Stimulated activated CD8-positive, alpha-beta memory T cell treated with anti-CD3 and anti-CD28 coated beads, Interleukin-4, amount 100 ng/mL, for 1 hour (primary cell): ENCODE results near the gene COBLL1.
"Not testable (repeated sequence)": the region's sequence is repeated elsewhere in the genome, so short reads cannot be mapped to it uniquely, and the experiment has no call there.

ENCODE experiments used
- DNase-seq, 2 donors: peaks; one replicate each; pipeline ENCODE4 v3.0.0-alpha.2; 2020; ENCODE audit warnings: low read depth in 2 of 2, low spot score in 1 of 2

COBLL1 gene

DNA sequence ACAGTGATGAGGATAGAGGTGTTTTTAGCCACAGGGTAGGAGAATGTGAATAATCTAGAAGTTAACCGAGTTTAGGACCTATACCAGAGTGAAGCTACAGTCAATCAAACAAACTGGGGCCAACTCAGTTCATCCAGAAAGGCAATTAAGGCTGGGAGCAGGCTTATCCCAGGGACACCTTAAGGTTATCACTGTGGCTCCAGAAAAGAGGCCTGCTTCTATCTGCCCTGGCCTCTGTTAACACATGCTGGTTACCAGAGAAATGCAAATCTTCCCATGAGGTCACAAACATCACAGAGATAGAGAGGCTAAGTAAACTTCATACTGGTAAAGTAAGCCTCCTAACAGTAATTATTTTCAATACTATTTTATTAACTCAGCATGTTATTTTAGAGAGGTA, 127.2 kb downstream of the COBLL1 start:
- no peak for DNase-seq

DNA sequence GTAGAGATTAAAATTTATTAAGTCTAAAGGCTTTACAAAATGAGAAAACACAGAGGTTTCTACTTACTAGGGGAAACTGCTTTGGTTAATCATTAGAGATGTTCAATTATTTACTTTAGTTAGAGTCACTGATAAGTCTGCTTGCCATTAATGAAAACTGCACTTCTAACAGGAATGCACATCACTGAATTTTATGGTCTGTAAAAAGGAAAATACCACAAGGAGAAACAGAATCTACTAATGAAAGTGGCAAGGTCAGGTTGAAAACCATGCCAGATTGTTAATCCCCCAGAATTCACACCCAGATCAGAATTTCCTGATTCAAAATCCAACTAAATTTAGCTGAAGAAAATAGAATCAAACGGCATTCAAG, 129.9 kb downstream of the COBLL1 start:
- DNase-seq: no peak

DNA sequence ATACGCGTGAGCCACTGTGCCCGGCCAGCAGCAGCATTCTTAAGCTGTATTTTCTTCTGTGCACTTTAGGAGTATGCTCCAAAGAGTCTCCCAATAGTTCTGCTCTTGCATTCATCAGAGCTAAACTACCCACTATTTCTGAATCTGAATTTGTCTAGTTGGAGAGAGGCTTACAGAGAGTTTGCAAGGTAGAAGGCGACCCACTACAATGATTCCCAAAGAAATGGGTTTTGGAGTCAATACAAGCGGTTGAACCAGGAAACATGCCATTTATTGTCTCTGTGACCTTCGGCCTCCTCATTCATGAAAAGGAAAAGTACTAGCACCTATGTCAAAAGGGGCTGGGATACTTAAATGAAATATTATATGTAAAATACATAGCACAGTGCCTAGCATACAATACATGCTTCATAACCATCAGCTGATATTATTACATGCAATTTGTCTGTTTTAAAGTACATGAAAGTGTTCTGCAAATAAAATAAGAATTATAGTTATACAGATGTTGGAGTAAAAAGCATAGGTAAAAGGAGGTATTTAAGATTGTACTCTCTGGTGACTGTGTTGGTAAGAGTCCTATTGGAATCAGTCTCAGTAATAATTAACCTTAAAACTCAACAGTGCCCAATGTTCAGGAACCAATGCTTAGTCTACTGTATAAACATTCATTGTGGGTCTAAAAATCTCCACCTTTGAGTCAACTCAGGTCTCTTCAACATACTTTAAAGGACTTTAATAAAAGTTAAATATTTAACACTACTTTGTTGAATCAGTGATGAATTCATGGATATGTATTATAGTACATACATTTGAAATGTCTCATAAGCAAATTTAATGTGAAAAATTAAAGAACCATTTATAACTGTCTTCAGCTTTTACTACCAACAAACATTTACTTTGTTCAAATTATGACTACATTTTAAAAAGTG, 130.5 kb downstream of the COBLL1 start:
- no peak for DNase-seq

DNA sequence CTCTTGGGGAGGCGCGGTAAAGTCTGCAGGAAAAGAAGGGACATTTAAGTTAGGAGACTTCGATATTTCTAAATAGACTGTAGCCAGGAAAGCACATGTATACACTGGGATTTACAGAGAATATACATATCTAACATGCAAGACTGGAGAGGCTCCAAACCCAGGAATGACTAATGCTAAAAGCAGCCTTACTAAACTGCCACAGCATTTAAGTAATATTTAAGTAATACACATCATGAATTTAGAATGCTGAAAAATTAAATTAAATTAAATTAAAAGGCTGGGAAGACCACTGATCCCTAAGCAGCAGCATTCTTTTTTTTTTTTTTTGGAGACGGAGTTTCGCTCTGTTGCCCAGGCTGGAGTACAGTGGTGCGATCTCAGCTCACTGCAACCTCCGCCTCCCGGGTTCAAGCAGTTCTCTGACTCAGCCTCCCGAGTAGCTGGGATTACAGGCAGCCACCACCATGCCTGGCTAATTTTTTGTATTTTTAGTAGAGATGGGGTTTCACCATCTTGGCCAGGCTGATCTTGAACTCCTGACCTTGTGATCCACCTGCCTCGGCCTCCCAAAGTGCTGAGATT, 131.3 kb downstream of the COBLL1 start:
- DNase-seq: not testable (repeated sequence)

DNA sequence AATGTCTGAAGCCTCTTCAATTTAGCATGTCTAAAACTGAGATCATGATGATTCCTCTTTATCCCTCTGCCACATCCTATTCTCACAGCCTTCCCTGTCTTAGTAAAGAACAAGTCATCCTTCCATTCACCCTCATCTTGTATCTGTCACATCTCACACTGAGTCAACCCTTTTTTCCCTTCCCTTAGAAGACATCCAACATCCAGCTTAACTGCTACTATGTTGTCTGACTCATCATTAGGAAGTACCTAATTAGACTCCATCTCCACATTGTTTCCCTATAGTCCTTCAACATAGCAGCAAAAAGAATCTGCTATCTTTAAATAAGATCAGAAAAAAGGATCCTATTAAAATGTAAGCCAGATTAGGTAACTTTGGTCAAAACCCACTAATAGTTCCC, 135.1 kb downstream of the COBLL1 start:
- no peak for DNase-seq

DNA sequence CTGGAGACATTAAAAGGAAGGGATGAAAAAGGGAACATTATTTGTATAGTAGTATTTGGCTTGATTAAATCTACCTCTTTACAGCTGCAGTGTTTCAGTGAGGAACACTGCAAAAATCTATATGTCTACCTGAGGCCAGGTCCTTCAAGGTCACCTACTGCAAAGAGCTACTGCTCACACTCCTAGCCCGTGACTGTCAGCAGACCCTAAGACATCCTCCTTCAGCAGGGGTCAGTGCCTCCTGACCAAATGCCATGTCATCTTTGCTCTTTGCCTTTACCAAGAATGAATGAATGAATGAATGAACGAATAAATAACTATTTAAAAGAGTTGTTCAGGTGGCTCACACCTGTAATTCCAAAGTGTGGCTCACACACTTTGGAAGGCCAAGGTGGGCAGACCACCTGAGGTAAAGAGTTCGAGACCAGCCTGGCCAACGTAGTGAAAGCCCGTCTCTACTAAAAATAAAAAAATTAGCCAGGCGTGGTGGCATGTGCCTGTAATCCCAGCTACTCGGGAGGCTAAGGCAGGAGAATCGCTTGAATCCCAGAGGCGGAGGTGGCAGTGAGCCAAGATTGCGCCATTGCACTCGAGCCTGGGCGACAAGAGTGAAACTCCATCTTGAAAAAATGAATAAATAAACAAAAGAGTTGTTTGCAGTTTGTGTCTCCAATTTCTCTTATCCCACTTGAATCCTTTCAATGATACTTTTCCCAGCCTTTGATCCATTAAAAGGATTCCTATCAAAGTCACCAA, 136.0 kb downstream of the COBLL1 start:
- no peak for DNase-seq

DNA sequence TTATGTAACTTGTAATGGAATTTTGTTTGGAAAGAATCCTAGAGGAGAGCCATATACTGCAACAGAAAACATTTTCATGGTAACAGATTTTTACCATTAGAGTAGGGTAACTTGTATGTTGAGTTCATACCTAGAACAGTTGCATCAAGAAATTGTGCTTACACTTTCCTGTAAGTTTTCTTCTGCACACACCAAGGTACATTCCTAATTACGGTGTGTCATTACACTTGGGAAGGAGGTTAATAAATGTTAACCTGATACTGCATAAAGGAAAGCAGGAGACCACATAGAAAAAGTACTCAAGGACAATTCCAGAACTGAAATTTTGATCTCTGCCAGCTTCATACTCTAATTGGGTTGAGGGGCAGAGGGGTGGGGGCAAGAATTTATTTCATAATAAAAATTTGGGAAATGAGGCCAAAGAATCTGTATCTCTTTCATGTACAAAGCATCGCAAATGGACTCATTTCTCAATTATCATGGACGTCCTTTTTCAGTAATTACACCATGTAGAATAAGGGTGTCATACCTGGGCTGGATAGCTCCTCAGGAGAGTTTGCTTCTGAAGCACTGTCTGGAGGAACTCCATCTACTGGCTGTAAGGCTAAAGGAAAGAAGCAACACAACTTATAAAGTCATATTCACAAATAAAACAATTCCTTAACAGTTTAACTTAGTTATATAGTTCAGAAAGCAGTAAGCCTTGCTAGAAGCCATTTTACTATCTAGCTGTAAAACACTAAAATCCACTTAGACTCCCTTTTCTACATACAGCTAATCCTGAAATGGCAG, 137.5 kb downstream of the COBLL1 start:
- DNase-seq: no peak

DNA sequence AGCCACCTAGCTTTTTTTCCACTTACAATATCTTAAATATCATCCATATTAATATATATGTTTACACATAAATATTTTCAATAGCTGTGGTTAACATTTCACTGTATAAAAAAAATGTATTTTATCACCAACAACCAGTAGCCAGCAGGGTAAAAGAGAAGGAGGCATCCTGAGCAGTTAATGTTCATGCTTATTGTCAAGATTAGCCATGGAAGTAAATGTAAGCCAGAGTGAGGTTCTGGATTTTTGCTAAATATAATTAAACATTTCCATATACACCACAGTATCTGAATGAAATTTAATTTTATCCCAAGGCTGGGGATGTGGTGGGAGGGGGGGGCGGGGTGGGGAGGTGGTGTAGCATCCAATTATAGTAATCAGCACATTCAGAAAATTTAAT, 140.1 kb downstream of the COBLL1 start:
- no peak for DNase-seq

DNA sequence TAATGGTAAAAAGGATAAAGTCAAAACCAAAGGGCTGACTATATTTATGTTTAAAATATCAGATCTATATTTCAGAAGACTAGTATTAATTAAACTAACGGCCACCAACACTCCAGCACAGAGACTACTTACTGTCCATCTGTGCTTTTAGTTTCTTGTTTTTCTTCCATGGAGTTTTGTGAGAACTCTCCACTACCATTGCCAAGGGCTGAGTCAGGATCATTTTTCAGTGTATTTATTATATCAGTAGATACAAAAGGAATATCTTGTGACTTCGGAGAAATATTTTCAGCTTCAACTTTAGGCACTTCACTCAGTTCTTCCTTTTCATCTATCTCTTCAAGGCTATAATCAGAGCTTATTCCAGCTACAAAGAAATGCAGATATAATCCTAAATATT, 141.2 kb downstream of the COBLL1 start:
- no peak for DNase-seq

DNA sequence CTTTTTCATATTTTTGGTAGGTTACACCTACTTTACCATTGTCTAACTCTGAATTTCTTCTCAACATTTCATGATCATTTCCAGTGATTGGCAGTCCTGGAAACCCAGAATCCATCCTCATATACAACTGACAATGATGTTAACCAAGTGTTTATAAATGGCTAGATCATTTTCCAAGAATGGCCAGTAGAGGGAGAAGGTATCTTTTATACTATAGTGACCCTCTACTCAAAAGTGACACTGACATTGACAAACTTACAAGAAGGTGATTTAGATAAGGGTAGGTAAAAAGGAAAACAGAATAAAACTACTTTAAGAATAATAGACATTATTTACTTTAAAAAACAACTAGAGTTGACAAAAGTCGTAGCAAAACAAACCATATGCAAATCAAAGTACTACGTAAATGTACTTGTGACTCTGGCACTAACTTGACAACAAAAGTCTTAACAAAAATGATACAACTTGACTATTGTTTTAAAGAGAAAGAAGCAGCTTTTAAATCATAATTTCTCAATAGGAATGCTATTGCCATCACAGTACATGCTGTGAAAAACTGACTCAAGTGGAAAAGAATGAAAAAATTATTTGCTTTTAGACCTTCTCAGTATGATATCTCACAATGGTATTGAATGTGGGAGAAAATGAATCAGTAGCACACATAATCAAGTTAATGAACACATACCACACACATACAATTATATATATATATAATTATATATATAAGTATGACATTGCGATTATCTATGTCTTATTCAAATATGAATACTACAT, 143.7 kb downstream of the COBLL1 start:
- DNase-seq: no peak

DNA sequence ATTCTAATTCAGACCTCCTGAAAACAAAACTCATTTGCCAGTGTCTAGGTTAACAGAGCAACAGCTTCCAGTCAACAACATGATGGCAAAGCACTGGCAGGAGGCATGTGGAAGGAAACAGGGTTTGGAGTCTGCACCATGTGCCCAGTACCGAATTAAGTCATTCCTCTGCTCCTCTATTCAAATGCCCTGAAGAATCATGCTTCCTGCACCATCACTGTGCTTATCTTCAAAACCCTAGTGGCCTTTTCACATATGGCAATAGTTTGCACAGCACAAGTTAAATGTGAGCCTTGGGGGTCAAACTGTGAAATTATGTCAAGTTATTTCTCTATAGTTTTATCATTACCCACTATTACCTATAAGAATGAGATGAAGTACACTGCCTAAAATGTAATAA, 145.0 kb downstream of the COBLL1 start:
- no peak for DNase-seq

DNA sequence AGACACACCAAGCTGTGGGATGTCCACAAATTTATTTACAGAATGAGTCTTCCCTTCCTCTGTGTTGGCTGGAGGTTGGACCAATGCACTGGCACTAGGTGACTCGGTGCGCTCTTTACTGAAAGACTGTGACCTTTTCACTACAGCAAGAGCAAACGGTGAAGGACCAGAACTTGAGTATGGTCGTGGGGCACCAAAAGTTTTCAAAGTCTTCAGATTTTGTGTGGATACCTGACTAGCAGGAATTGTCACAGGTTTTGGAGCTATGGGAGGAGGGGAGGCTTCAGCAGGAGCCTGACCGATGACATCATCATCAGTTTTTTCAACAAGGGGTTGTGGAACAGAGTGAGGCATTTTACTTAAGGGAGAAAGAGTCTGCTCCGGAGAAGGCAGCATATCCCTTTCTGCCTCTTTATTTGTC, 147.3 kb downstream of the COBLL1 start:
- no peak for DNase-seq

DNA sequence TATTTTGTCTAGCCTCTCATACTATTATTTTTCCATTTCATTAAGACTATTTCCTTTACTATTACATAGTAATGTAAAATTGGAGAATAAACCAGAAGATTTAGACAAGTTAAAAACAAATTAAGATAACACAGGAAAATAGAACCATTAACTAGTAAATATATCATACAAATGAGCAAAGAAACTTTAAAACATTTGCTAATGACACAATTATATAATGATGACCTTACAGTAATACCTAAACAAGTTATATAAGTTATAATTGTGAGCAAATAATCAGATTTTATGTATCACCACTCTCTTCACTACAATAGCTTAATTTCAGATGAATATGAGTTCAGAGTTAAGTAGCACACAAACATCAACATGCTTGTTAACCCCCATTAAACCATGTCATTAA, 147.8 kb downstream of the COBLL1 start:
- DNase-seq: no peak

DNA sequence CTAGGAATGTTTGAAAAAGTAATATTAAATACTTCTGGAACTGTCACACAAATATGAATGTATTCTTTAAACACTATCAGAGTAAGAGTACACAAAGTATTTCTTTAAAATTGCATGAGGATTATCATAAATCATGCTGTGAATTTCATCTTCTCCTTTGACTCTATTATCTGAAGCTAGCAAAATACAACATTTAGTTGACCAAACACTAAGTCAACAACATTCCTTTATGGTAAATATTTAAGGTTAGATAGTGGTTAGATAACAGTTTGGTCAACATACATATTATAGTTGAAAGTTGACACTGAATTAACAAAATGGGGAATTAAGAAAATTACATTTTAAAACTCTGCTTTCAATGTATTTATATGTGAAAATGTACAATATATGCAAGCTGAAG, 148.2 kb downstream of the COBLL1 start:
- no peak for DNase-seq

DNA sequence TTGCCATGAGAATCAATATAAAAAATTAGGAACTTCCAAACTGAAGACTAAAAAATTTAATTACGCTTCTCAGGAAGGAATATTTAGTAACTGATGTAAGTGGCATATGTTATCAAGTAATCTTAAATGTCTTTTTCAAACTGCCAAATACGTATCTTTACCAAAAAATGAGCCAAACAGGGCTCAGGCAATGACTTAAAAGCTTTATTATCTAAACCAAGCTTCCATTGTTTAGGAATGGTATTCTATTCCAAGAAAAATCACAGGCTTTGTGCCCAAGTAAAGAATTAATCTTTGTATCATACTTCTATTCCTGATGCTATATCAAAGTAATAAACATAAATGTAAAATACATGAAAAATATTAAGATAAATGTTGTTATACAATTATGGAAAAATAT, 148.7 kb downstream of the COBLL1 start:
- DNase-seq: no peak

DNA sequence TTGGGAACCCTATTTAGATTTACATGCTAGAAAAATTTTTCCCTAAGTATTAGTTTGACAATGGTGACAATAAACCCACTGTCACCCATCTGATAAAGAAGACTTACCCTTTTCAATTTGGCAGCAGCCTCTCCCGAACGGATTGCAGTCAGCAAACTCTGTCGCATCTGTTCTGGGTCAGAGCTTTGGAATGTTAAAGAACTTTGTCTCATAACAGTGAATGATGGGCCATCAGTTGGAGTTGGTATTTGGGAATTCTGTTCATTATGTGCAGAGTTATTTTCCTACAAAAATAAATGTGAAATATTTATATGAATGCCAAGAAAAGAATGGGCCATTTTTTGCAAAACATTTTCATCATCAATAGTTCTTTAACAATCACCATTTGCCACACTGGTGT, 149.5 kb downstream of the COBLL1 start:
- no peak for DNase-seq

DNA sequence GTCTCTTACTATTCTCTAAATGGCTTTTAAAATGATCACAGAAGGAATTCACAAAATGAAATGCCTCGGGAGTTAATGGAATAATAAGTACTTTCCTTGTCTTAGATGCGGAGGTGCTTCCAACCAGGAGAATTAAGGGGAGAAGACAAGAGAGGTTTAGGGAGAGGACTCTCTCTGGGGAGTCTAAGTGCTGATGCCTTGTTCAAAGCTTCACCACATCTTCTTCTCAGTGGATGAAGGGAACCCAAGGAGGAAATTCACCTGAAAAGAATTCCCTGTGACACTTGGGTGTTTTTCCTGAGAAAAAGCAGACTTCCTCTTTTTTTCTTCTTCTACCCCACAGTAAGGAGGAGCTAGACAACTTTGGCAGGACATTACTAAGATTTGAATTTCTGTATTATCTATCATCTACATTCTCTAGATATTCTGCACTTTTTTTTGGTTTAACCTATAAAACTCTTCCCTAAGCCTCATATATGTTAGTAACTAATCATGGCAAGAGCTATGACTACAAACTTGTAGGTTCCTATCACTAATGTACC, 150.2 kb downstream of the COBLL1 start:
- DNase-seq: no peak

DNA sequence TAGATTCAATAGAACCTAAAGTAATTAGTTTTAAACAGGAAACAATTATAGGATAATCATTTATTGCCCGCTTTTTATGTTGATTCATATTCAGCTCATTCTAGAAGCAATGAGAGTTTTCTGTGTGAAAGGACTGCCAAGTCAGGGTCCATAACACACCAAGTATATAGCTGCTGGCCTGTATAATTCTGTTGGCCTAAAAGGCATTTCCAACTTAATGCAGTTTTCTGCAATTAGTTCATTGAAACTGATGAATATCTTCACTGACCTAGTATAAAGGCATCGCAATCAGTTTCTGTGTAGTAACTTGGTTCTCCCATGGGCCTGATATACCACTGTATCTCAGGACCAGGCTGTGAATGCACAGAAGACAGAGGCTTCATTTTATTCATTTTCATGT, 151.3 kb downstream of the COBLL1 start:
- DNase-seq: no peak

DNA sequence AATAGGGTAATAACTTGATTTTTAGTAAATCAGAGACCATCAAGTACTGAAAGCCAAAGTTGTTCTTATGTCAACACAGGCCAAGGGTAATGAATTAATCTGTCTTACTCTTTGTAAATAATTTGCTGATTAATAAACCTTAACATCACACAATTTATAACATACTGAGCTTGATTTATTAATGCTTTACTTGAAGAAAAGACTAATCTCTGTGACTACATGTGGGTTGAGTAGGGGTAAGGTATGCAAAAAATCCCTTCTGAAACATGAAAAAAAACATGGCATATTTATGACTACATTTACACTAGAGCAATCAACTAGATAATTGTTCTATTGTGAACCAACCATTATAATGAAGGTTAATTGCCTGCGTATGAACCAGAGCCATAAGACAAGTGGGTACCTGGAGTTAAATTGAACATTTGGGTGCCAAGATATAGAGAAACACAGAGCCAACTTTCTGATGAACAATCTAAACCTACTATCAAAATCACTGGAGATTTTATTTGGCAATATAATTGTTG, 152.7 kb downstream of the COBLL1 start:
- DNase-seq: no peak

DNA sequence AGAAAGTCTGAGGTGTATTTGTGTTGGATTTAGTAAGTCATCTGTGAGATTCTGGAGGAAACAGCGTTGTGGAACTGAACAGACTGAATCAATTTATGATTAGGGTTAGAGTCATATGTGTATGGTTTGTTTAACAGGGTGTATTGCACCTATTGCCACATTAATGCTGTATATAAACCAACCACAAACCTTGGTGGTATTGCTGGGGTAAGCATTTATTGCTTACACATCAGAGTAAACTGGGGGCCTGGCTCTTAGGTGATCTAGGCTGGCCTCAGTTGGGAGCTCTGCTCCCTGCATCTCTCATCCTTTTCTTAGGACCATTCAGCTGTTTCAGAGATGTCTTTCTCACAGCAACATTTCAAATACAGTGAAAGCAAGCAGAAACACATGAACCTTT, 160.6 kb downstream of the COBLL1 start:
- no peak for DNase-seq
